Measurements from ENCODE around the gene MIPOL1.
"Not testable (repeated sequence)": the region's sequence is repeated elsewhere in the genome, so short reads cannot be mapped to it uniquely, and the experiment has no call there.

The MIPOL1 gene

GRCh38 chr14:37278636-37279538 lies 81.2 kb downstream of the MIPOL1 start:
- DNase-seq, result no peak

- DNase-seq, result no peak
These were observed 82.1 kb downstream of the MIPOL1 start for GRCh38 chr14:37279818-37280217.

- DNase-seq, result no peak
These were observed 87.0 kb downstream of the MIPOL1 start for GRCh38 chr14:37284760-37285159.

GRCh38 chr14:37285220-37285619 lies 87.5 kb downstream of the MIPOL1 start:
- DNase-seq, result no peak

GRCh38 chr14:37289688-37290087 lies 92.0 kb downstream of the MIPOL1 start:
- no peak for DNase-seq

GRCh38 chr14:37295262-37295661 lies 97.5 kb downstream of the MIPOL1 start:
- DNase-seq, result not testable (repeated sequence)

GRCh38 chr14:37311252-37311651 lies 113.5 kb downstream of the MIPOL1 start:
- DNase-seq, result no peak

- no peak for DNase-seq
These were observed 121.2 kb downstream of the MIPOL1 start for GRCh38 chr14:37318938-37319337.

GRCh38 chr14:37320106-37320505 lies 122.4 kb downstream of the MIPOL1 start:
- no peak for DNase-seq

GRCh38 chr14:37325332-37325731 lies 127.6 kb downstream of the MIPOL1 start:
- no peak for DNase-seq

GRCh38 chr14:37326434-37326833 lies 128.7 kb downstream of the MIPOL1 start:
- DNase-seq, result no peak

GRCh38 chr14:37327933-37328332 lies 130.2 kb downstream of the MIPOL1 start:
- not testable (repeated sequence) for DNase-seq

- DNase-seq, result no peak
These were observed 130.9 kb downstream of the MIPOL1 start for GRCh38 chr14:37328673-37329072.

- no peak for DNase-seq
These were observed 131.7 kb downstream of the MIPOL1 start for GRCh38 chr14:37329189-37330001.

GRCh38 chr14:37330910-37331309 lies 133.2 kb downstream of the MIPOL1 start:
- no peak for DNase-seq

- no peak for DNase-seq
These were observed 142.6 kb downstream of the MIPOL1 start for GRCh38 chr14:37340353-37340752.

- no peak for DNase-seq
These were observed 145.8 kb downstream of the MIPOL1 start for GRCh38 chr14:37343307-37344094.

GRCh38 chr14:37363661-37364060 lies 165.9 kb downstream of the MIPOL1 start:
- no peak for DNase-seq

- DNase-seq, result no peak
These were observed 171.7 kb downstream of the MIPOL1 start for GRCh38 chr14:37369425-37369824.

GRCh38 chr14:37375566-37375965 lies 177.8 kb downstream of the MIPOL1 start:
- DNase-seq, result no peak

GRCh38 chr14:37376944-37377609 lies 179.3 kb downstream of the MIPOL1 start:
- DNase-seq, result no peak
